ENCODE data around the gene SLIT3.

SLIT3 gene

GRCh38 chr5:168976311-168976970, 324.5 kb downstream of the SLIT3 start:
- Histone ChIP-seq H3K36me3 (ENCODE audit: control insufficient read depth, insufficient read depth, low read length) (no peaks in the 10 kb centered on the region), H3K79me2 (peaks cover 41% of the 10 kb centered on the region), H3K4me1 (peaks cover 11% of the 10 kb centered on the region), H3K4me2 (ENCODE audit: low read length) (no peak overlapping the region), H2AFZ (no peak overlapping the region), H3K4me3 (ENCODE audit: low read depth, low read length) (no peak overlapping the region), H3K9me3 (ENCODE audit: control insufficient read depth, low read length) (no peaks in the 10 kb centered on the region), H3K27me3 (ENCODE audit: control insufficient read depth, insufficient read depth, low read length) (no peaks in the 10 kb centered on the region), H3K9ac (no peak overlapping the region), H3K27ac (no peak overlapping the region)
- TF ChIP-seq CTCF (IDR thresholded peaks at IDR 0.05) = no peak

GRCh38 chr5:168975331-168975730, 325.6 kb downstream of the SLIT3 start:
- TF ChIP-seq CTCF (IDR thresholded peaks at IDR 0.05) = no peak
- no peak overlapping the region for H3K27ac ChIP-seq
- peaks cover 9% of the 10 kb centered on the region for H3K4me1 ChIP-seq
- no peak overlapping the region for H3K4me2 ChIP-seq (ENCODE audit: low read length)
- H2AFZ ChIP-seq = no peak overlapping the region
- H3K9ac ChIP-seq = no peak overlapping the region
- H3K79me2 ChIP-seq = peaks cover 33% of the 10 kb centered on the region
- H3K9me3 ChIP-seq (ENCODE audit: control insufficient read depth, low read length) = no peaks in the 10 kb centered on the region
- H3K36me3 ChIP-seq (ENCODE audit: control insufficient read depth, insufficient read depth, low read length) = no peaks in the 10 kb centered on the region
- no peak overlapping the region for H3K4me3 ChIP-seq (ENCODE audit: low read depth, low read length)
- H3K27me3 ChIP-seq (ENCODE audit: control insufficient read depth, insufficient read depth, low read length) = no peaks in the 10 kb centered on the region

- H3K4me3 ChIP-seq (ENCODE audit: low read depth, low read length) = no peak overlapping the region
- no peak overlapping the region for H2AFZ ChIP-seq
- H3K36me3 ChIP-seq (ENCODE audit: control insufficient read depth, insufficient read depth, low read length) = no peaks in the 10 kb centered on the region
- no peak overlapping the region for H3K9ac ChIP-seq
- H3K9me3 ChIP-seq (ENCODE audit: control insufficient read depth, low read length) = no peaks in the 10 kb centered on the region
- H3K4me2 ChIP-seq (ENCODE audit: low read length) = no peak overlapping the region
- H3K79me2 ChIP-seq = peaks cover 32% of the 10 kb centered on the region
- TF ChIP-seq CTCF (IDR thresholded peaks at IDR 0.05) = no peak
- H3K27me3 ChIP-seq (ENCODE audit: control insufficient read depth, insufficient read depth, low read length) = no peaks in the 10 kb centered on the region
- no peak overlapping the region for H3K27ac ChIP-seq
- peaks cover 8% of the 10 kb centered on the region for H3K4me1 ChIP-seq
These were observed 326.9 kb downstream of the SLIT3 start for GRCh38 chr5:168974082-168974481.

- Histone ChIP-seq H3K27me3 (ENCODE audit: control insufficient read depth, insufficient read depth, low read length) (no peaks in the 10 kb centered on the region), H3K79me2 (peaks cover 29% of the 10 kb centered on the region), H3K27ac (no peak overlapping the region), H3K36me3 (ENCODE audit: control insufficient read depth, insufficient read depth, low read length) (no peaks in the 10 kb centered on the region), H3K4me1 (peaks cover 8% of the 10 kb centered on the region), H3K4me2 (ENCODE audit: low read length) (no peak overlapping the region), H2AFZ (no peak overlapping the region), H3K9ac (no peak overlapping the region), H3K4me3 (ENCODE audit: low read depth, low read length) (no peak overlapping the region), H3K9me3 (ENCODE audit: control insufficient read depth, low read length) (no peaks in the 10 kb centered on the region)
- TF ChIP-seq CTCF (IDR thresholded peaks at IDR 0.05) = no peak
These were observed 328.2 kb downstream of the SLIT3 start for GRCh38 chr5:168972731-168973130.

GRCh38 chr5:168971100-168971499, 329.8 kb downstream of the SLIT3 start:
- Histone ChIP-seq H3K27me3 (ENCODE audit: control insufficient read depth, insufficient read depth, low read length) (no peaks in the 10 kb centered on the region), H3K9me3 (ENCODE audit: control insufficient read depth, low read length) (no peaks in the 10 kb centered on the region), H3K27ac (no peak overlapping the region), H3K4me2 (ENCODE audit: low read length) (no peak overlapping the region), H3K36me3 (ENCODE audit: control insufficient read depth, insufficient read depth, low read length) (no peaks in the 10 kb centered on the region), H3K79me2 (peaks cover 17% of the 10 kb centered on the region), H2AFZ (no peak overlapping the region), H3K4me3 (ENCODE audit: low read depth, low read length) (no peak overlapping the region), H3K4me1 (peaks cover 8% of the 10 kb centered on the region), H3K9ac (no peak overlapping the region)
- TF ChIP-seq CTCF (IDR thresholded peaks at IDR 0.05) = no peak
